GM21360 (cell line): ENCODE data around the gene IQGAP1.
"Not testable (repeated sequence)": the region's sequence is repeated elsewhere in the genome, so short reads cannot be mapped to it uniquely, and the experiment has no call there.

Experiments
- ATAC-seq: cut with Tn5 transposase; IDR thresholded peaks from one replicate; pipeline ENCODE4 v1.9.1; 2021; ENCODE audit warnings: mild to moderate bottlenecking, moderate library complexity; ENCODE audit not compliant: unreplicated experiment

The IQGAP1 gene

GRCh38 chr15:90409587-90409986, 21.5 kb downstream of the IQGAP1 start:
- not testable (repeated sequence) for ATAC-seq

GRCh38 chr15:90410316-90410715, 22.3 kb downstream of the IQGAP1 start:
- ATAC-seq: not testable (repeated sequence)

- no peak for ATAC-seq
Measured at GRCh38 chr15:90411176-90411575, 23.1 kb downstream of the IQGAP1 start.

- peak; percentile 80 for ATAC-seq
Measured at GRCh38 chr15:90412356-90413194, 24.5 kb downstream of the IQGAP1 start.

- no peak for ATAC-seq
Measured at GRCh38 chr15:90413411-90414379, 25.7 kb downstream of the IQGAP1 start.

- ATAC-seq: no peak
Measured at GRCh38 chr15:90414408-90415028, 26.5 kb downstream of the IQGAP1 start.

- not testable (repeated sequence) for ATAC-seq
Measured at GRCh38 chr15:90416052-90416451, 28.0 kb downstream of the IQGAP1 start.

- no peak for ATAC-seq
Measured at GRCh38 chr15:90418627-90419026, 30.6 kb downstream of the IQGAP1 start.

GRCh38 chr15:90419206-90419605, 31.2 kb downstream of the IQGAP1 start:
- peak; percentile 51 for ATAC-seq

- ATAC-seq: peak; percentile 71
Measured at GRCh38 chr15:90419738-90420406, 31.8 kb downstream of the IQGAP1 start.

GRCh38 chr15:90420451-90420850, 32.4 kb downstream of the IQGAP1 start:
- no peak for ATAC-seq

- ATAC-seq: no peak
Measured at GRCh38 chr15:90421527-90421926, 33.5 kb downstream of the IQGAP1 start.

GRCh38 chr15:90422043-90422442, 34.0 kb downstream of the IQGAP1 start:
- no peak for ATAC-seq

GRCh38 chr15:90422936-90423335, 34.9 kb downstream of the IQGAP1 start:
- no peak for ATAC-seq

- ATAC-seq: no peak
Measured at GRCh38 chr15:90423801-90424319, 35.8 kb downstream of the IQGAP1 start.

GRCh38 chr15:90425726-90426346, 37.8 kb downstream of the IQGAP1 start:
- ATAC-seq: no peak

GRCh38 chr15:90427185-90427584, 39.1 kb downstream of the IQGAP1 start:
- ATAC-seq: no peak

- no peak for ATAC-seq
Measured at GRCh38 chr15:90432253-90432652, 44.2 kb downstream of the IQGAP1 start.

- no peak for ATAC-seq
Measured at GRCh38 chr15:90435652-90436337, 47.8 kb downstream of the IQGAP1 start.
